GM18868 (cell line): ENCODE data around the gene MTHFS.
"Not testable (repeated sequence)": the region's sequence is repeated elsewhere in the genome, so short reads cannot be mapped to it uniquely, and the experiment has no call there.

Experiments used
- ATAC-seq: cut with Tn5 transposase; IDR thresholded peaks from one replicate; pipeline ENCODE4 v1.9.1; 2021; ENCODE audit warnings: mild to moderate bottlenecking, moderate library complexity; ENCODE audit not compliant: unreplicated experiment

MTHFS gene

GRCh38 chr15:79916502-79917132 is 19.8 kb upstream of the MTHFS start:
- no peak for ATAC-seq

- not testable (repeated sequence) for ATAC-seq
Observed at GRCh38 chr15:79915776-79916501, 19.1 kb upstream of the MTHFS start.

- no peak for ATAC-seq
Observed at GRCh38 chr15:79914728-79915127, 17.9 kb upstream of the MTHFS start.

GRCh38 chr15:79909556-79910335 is 12.9 kb upstream of the MTHFS start:
- ATAC-seq = not testable (repeated sequence)

GRCh38 chr15:79904271-79904670 is 7.5 kb upstream of the MTHFS start:
- no peak for ATAC-seq

GRCh38 chr15:79903626-79904025 is 6.8 kb upstream of the MTHFS start:
- ATAC-seq = no peak

- ATAC-seq = peak; percentile 43
Observed at GRCh38 chr15:79903144-79903543, 6.3 kb upstream of the MTHFS start.

GRCh38 chr15:79901958-79902357 is 5.1 kb upstream of the MTHFS start:
- no peak for ATAC-seq

GRCh38 chr15:79900818-79901378 is 4.1 kb upstream of the MTHFS start:
- ATAC-seq = not testable (repeated sequence)

- ATAC-seq = no peak
Observed at GRCh38 chr15:79900087-79900486, 3.3 kb upstream of the MTHFS start.

- ATAC-seq = not testable (repeated sequence)
Observed at GRCh38 chr15:79898786-79899185, 2.0 kb upstream of the MTHFS start.

GRCh38 chr15:79898369-79898768 is 1.6 kb upstream of the MTHFS start:
- ATAC-seq = no peak

GRCh38 chr15:79897701-79898113 is 893 bp upstream of the MTHFS start:
- no peak for ATAC-seq

GRCh38 chr15:79897380-79897678 is 515 bp upstream of the MTHFS start:
- ATAC-seq = no peak

- ATAC-seq = peak; percentile 38
Observed at GRCh38 chr15:79896131-79896633, 632 bp downstream of the MTHFS start.

GRCh38 chr15:79887054-79887930 is 9.5 kb downstream of the MTHFS start:
- no peak for ATAC-seq

- no peak for ATAC-seq
Observed at GRCh38 chr15:79886124-79886523, 10.7 kb downstream of the MTHFS start.

- no peak for ATAC-seq
Observed at GRCh38 chr15:79884204-79884596, 12.6 kb downstream of the MTHFS start.

- no peak for ATAC-seq
Observed at GRCh38 chr15:79883579-79884203, 13.1 kb downstream of the MTHFS start.

- ATAC-seq = no peak
Observed at GRCh38 chr15:79881668-79882067, 15.1 kb downstream of the MTHFS start.
